ENCODE data around the gene GPR17. TPM values are rescaled to one million over a fixed set of nuclear protein-coding genes. Genes with fewer than 3 reads are reported as not detected.

Gene GPR17
- total RNA-seq, 5 donors from 2014 or later (not counting 1 experiment from before 2014, with no cell fraction given) = not detected

DNA sequence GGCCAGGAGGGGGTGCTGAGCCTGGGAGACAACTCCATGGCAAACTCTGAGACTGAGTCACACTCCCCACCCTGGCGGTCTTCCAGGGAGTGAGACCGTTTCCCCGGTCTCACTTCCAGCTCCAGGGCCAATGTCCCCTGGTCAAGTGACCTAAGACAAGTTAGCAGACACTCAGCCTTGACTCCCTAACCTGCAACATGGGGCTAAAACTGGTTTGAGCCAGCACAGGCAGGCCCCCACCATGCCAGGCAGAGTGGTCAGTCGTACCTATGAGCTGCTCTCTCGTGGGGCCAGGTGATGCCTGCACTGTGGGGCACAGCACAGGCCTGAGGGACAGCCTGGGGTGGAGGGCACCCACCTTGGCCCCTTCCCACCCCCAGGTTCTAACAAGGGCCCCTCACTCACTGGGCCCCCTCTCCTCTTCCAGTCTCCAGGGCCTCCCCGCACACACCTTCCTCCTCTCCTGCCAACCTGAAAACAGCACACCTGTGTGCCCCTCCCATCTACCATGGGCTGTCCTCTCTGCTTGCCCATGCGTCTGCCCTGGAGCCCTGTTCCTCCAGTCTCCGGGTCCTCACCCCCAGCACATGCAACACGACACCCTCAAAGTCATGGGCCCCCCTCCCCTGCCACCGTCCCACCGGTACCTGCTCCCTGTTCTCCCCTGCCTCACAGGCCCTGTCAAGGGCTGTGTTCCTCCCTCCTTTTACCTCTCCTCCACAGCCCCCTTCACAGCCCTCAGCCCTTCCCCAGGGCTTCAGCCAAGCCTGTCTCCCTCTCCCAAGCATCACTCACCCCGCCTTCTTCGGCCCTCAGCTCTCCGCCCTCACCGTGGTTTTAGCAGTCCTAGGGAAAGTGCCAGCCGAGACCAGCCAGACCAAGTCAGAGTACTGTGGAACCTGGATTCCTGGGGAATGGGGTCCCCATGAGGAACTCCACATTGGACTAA lies 1.6 kb downstream of the GPR17 start:
- CTCF ChIA-PET = interaction anchor here in 1 of 2 donors (5.2 kb wide), 1 partner anchor 56 kb away, joined by 35 read pairs; no protein-coding TSS in a partner anchor
- Mint-ChIP-seq H3K27me3 (no peaks in the 10 kb centered on the region), H3K36me3 (no peaks in the 10 kb centered on the region), H3K4me3 (peak overlapping the region in 1 of 3 donors; percentile 72), H3K4me1 (peaks cover 19 to 41% (median 30%) of the 10 kb centered on the region in 3 donors), H3K27ac (peak overlapping the region; percentile 8 to 14), H3K9me3 (no peaks in the 10 kb centered on the region)
- ATAC-seq (replicated peaks in 1 of 4) = no peak
- 87% methylated on average over 16 of the region's 16 CpGs for WGBS (ENCODE audit: insufficient coverage)
- Histone ChIP-seq H3K36me3 (ENCODE audit: control insufficient read depth in 2 of 2, extremely low read depth in 1 of 2, insufficient read depth in 1 of 2, low read length in 1 of 2) (no peaks in the 10 kb centered on the region), H3K4me3 (ENCODE audit: control insufficient read depth in 1 of 2, extremely low read depth in 1 of 2, low read length in 1 of 2) (no peak overlapping the region), H3K27ac (ENCODE audit: low read length) (no peak overlapping the region), H3K4me1 (ENCODE audit: control insufficient read depth in 1 of 2, extremely low read depth in 1 of 2, insufficient read depth in 2 of 2, low read length in 2 of 2) (peaks cover 11 to 39% of the 10 kb centered on the region in 2 experiments), H3K27me3 (replicated peaks in 1 of 2; ENCODE audit: control insufficient read depth in 2 of 2, extremely low read depth in 1 of 2, insufficient read depth in 2 of 2, low read length in 1 of 2) (peaks cover 0 to 3% of the 10 kb centered on the region in 2 experiments), H3K9me3 (no peaks in the 10 kb centered on the region)
- DNase-seq = no peak
- POLR2A ChIA-PET = no interaction called here

- Histone ChIP-seq H3K4me1 (ENCODE audit: control insufficient read depth in 1 of 2, extremely low read depth in 1 of 2, insufficient read depth in 2 of 2, low read length in 2 of 2) (peaks cover 8 to 32% of the 10 kb centered on the region in 2 experiments), H3K36me3 (ENCODE audit: control insufficient read depth in 2 of 2, extremely low read depth in 1 of 2, insufficient read depth in 1 of 2, low read length in 1 of 2) (no peaks in the 10 kb centered on the region), H3K4me3 (ENCODE audit: control insufficient read depth in 1 of 2, extremely low read depth in 1 of 2, low read length in 1 of 2) (no peak overlapping the region), H3K27me3 (replicated peaks in 1 of 2; ENCODE audit: control insufficient read depth in 2 of 2, extremely low read depth in 1 of 2, insufficient read depth in 2 of 2, low read length in 1 of 2) (peaks cover 0 to 9% of the 10 kb centered on the region in 2 experiments), H3K27ac (ENCODE audit: low read length) (no peak overlapping the region), H3K9me3 (no peaks in the 10 kb centered on the region)
- H3K4me3 Mint-ChIP-seq = peak overlapping the region in 1 of 3 donors; percentile 72
- peaks cover 0 to under 1% of the 10 kb centered on the region in 2 donors for H3K27me3 Mint-ChIP-seq
- WGBS (ENCODE audit: insufficient coverage) = 79% methylated on average over 3 of the region's 6 CpGs
- peaks cover 16 to 39% (median 27%) of the 10 kb centered on the region in 3 donors for H3K4me1 Mint-ChIP-seq
- H3K9me3 Mint-ChIP-seq = no peaks in the 10 kb centered on the region
- H3K27ac Mint-ChIP-seq = peak overlapping the region in 1 of 2 donors; percentile 61
- POLR2A ChIA-PET = no interaction called here
- CTCF ChIA-PET = interaction anchor here in 1 of 2 donors (5.2 kb wide), 1 partner anchor 57 kb away, joined by 35 read pairs; no protein-coding TSS in a partner anchor
- H3K36me3 Mint-ChIP-seq = no peaks in the 10 kb centered on the region
- DNase-seq (no peak), ATAC-seq (replicated peaks in 1 of 4) (no peak)
These were observed 2.4 kb downstream of the GPR17 start for GRCh38 chr2:127648321-127648720.

- Mint-ChIP-seq H3K36me3 (no peaks in the 10 kb centered on the region), H3K27me3 (peaks cover 0 to 3% of the 10 kb centered on the region in 2 donors), H3K27ac (peak overlapping the region in 1 of 2 donors; percentile 2), H3K9me3 (no peaks in the 10 kb centered on the region), H3K4me1 (peaks cover 12 to 32% (median 25%) of the 10 kb centered on the region in 3 donors), H3K4me3 (peak overlapping the region in 1 of 3 donors; percentile 72)
- Histone ChIP-seq H3K9me3 (no peaks in the 10 kb centered on the region), H3K36me3 (ENCODE audit: control insufficient read depth in 2 of 2, extremely low read depth in 1 of 2, insufficient read depth in 1 of 2, low read length in 1 of 2) (no peaks in the 10 kb centered on the region), H3K27me3 (replicated peaks in 1 of 2; ENCODE audit: control insufficient read depth in 2 of 2, extremely low read depth in 1 of 2, insufficient read depth in 2 of 2, low read length in 1 of 2) (peaks cover 0 to 13% of the 10 kb centered on the region in 2 experiments), H3K4me1 (ENCODE audit: control insufficient read depth in 1 of 2, extremely low read depth in 1 of 2, insufficient read depth in 2 of 2, low read length in 2 of 2) (peaks cover 8 to 29% of the 10 kb centered on the region in 2 experiments), H3K27ac (ENCODE audit: low read length) (no peak overlapping the region), H3K4me3 (ENCODE audit: control insufficient read depth in 1 of 2, extremely low read depth in 1 of 2, low read length in 1 of 2) (no peak overlapping the region)
- POLR2A ChIA-PET = no interaction called here
- DNase-seq (peak in 6 of 35 experiments; percentile 13 to 33 (median 26)), ATAC-seq (replicated peaks in 1 of 4) (peak; percentile 38 to 77 (median 65))
- WGBS (ENCODE audit: insufficient coverage) = 23% methylated on average over 5 of the region's 12 CpGs
- CTCF ChIA-PET = interaction anchor here (1.7 to 5.2 kb wide), 3 partner anchors 9 to 58 kb away, joined by 4 to 39 read pairs (median 35); no protein-coding TSS in a partner anchor
These were observed 3.2 kb downstream of the GPR17 start for GRCh38 chr2:127649100-127649611.

- CTCF ChIA-PET = interaction anchor here (0.6 to 5.2 kb wide), 5 partner anchors 10 to 157 kb away, joined by 4 to 39 read pairs (median 5); no protein-coding TSS in a partner anchor
- H3K27me3 Mint-ChIP-seq = peaks cover 0 to 3% of the 10 kb centered on the region in 2 donors
- ATAC-seq (replicated peaks in 1 of 4) (peak; percentile 75 to 83 (median 79)), DNase-seq (peak; percentile 45 to 91 (median 77))
- Histone ChIP-seq H3K9me3 (no peaks in the 10 kb centered on the region), H3K27me3 (replicated peaks in 1 of 2; ENCODE audit: control insufficient read depth in 2 of 2, extremely low read depth in 1 of 2, insufficient read depth in 2 of 2, low read length in 1 of 2) (peaks cover 0 to 13% of the 10 kb centered on the region in 2 experiments), H3K36me3 (ENCODE audit: control insufficient read depth in 2 of 2, extremely low read depth in 1 of 2, insufficient read depth in 1 of 2, low read length in 1 of 2) (no peaks in the 10 kb centered on the region), H3K27ac (ENCODE audit: low read length) (no peak overlapping the region), H3K4me1 (ENCODE audit: control insufficient read depth in 1 of 2, extremely low read depth in 1 of 2, insufficient read depth in 2 of 2, low read length in 2 of 2) (peaks cover 8 to 29% of the 10 kb centered on the region in 2 experiments), H3K4me3 (ENCODE audit: control insufficient read depth in 1 of 2, extremely low read depth in 1 of 2, low read length in 1 of 2) (no peak overlapping the region)
- POLR2A ChIA-PET = no interaction called here
- WGBS (ENCODE audit: insufficient coverage) = 29% methylated on average over 1 of the region's 7 CpGs
- peak overlapping the region; percentile 78 to 91 for H3K27ac Mint-ChIP-seq
- H3K4me3 Mint-ChIP-seq = peak overlapping the region in 2 of 3 donors; percentile 44 to 72
- peaks cover 12 to 28% (median 25%) of the 10 kb centered on the region in 3 donors for H3K4me1 Mint-ChIP-seq
- H3K36me3 Mint-ChIP-seq = no peaks in the 10 kb centered on the region
- no peaks in the 10 kb centered on the region for H3K9me3 Mint-ChIP-seq
These were observed 3.7 kb downstream of the GPR17 start for GRCh38 chr2:127649684-127650040.

DNA sequence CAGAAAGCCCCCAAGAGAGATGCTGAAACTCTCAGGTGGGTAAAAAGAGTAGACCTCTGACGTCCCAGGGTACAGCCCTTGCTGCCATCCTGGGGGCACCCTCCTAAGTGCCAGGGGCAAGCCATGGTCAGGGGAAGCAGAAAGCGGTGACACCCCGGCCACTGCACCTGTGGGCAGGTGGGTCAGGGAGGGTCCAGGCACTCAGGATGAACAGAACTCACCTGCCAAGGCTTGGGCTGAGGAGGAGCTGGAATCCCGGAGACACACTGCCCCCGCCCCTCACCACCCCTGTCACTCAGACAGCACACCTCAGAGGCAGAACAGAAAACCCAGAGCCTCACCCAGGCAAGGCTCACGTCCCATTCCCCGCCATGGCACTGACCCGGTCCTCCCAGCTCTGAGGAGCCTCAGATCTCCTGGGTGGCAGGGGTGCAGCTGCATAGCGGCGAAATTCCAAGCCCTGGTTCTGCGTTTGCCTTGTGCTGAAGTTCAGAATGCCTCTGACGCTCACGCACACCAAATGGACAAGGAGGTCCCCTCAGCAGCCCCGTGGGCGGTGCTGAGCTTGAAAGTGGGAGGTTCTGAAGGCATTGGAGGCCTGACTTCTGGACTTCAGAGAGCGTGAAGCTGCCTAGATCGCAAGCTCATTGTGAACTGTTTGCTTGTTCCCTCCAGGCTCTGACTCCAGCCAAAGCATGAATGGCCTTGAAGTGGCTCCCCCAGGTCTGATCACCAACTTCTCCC lies 4.3 kb downstream of the GPR17 start:
- Mint-ChIP-seq H3K4me3 (peak overlapping the region in 1 of 3 donors; percentile 72), H3K4me1 (peaks cover 12 to 26% (median 25%) of the 10 kb centered on the region in 3 donors), H3K9me3 (no peaks in the 10 kb centered on the region), H3K27me3 (peaks cover 0 to 3% of the 10 kb centered on the region in 2 donors), H3K27ac (no peak overlapping the region), H3K36me3 (no peaks in the 10 kb centered on the region)
- Histone ChIP-seq H3K4me1 (ENCODE audit: control insufficient read depth in 1 of 2, extremely low read depth in 1 of 2, insufficient read depth in 2 of 2, low read length in 2 of 2) (peaks cover 8 to 29% of the 10 kb centered on the region in 2 experiments), H3K4me3 (ENCODE audit: control insufficient read depth in 1 of 2, extremely low read depth in 1 of 2, low read length in 1 of 2) (no peak overlapping the region), H3K9me3 (no peaks in the 10 kb centered on the region), H3K27me3 (replicated peaks in 1 of 2; ENCODE audit: control insufficient read depth in 2 of 2, extremely low read depth in 1 of 2, insufficient read depth in 2 of 2, low read length in 1 of 2) (peaks cover 0 to 18% of the 10 kb centered on the region in 2 experiments), H3K27ac (ENCODE audit: low read length) (no peak overlapping the region), H3K36me3 (ENCODE audit: control insufficient read depth in 2 of 2, extremely low read depth in 1 of 2, insufficient read depth in 1 of 2, low read length in 1 of 2) (no peaks in the 10 kb centered on the region)
- DNase-seq (no peak), ATAC-seq (replicated peaks in 1 of 4) (peak in 1 of 4 experiments; percentile 14)
- WGBS (ENCODE audit: insufficient coverage) = 77% methylated on average over 17 of the region's 17 CpGs
- ChIA-PET POLR2A (no interaction called here), CTCF (interaction anchor here (0.6 to 5.2 kb wide), 5 partner anchors 10 to 157 kb away, joined by 4 to 39 read pairs (median 5); no protein-coding TSS in a partner anchor)

Measured in T-cell (primary cell).